GM13976 (cell line): Measurements from ENCODE around the gene SNAP23.

Source experiments
- DNase-seq: peaks from one replicate; pipeline ENCODE4 v3.0.0; 2012; ENCODE audit warnings: low spot score
- in situ Hi-C: fragments of 300-500 bp; cut with MboI; formaldehyde crosslinking; loops from one replicate; pipeline ENCODE4 v1.12.0; 2022; ENCODE audit warnings: low sequenced_read_pairs, mixed read lengths, inconsistent platforms; ENCODE audit not compliant: unreplicated experiment
- TF ChIP-seq, protein P1 (sequence below): IDR thresholded peaks from 2 replicates; pipeline ENCODE4 v1.5.1; 2012; ENCODE audit warnings: borderline replicate concordance, mild to moderate bottlenecking; ENCODE audit not compliant: insufficient read depth; ENCODE audit errors: extremely low read depth, missing control alignments, control extremely low read depth

The SNAP23 gene

GRCh38 chr15:42456531-42456930 lies 38.9 kb upstream of the SNAP23 start:
- DNase-seq, result no peak
- in situ Hi-C loops, result no loop called here
- TF ChIP-seq, protein P1, sequence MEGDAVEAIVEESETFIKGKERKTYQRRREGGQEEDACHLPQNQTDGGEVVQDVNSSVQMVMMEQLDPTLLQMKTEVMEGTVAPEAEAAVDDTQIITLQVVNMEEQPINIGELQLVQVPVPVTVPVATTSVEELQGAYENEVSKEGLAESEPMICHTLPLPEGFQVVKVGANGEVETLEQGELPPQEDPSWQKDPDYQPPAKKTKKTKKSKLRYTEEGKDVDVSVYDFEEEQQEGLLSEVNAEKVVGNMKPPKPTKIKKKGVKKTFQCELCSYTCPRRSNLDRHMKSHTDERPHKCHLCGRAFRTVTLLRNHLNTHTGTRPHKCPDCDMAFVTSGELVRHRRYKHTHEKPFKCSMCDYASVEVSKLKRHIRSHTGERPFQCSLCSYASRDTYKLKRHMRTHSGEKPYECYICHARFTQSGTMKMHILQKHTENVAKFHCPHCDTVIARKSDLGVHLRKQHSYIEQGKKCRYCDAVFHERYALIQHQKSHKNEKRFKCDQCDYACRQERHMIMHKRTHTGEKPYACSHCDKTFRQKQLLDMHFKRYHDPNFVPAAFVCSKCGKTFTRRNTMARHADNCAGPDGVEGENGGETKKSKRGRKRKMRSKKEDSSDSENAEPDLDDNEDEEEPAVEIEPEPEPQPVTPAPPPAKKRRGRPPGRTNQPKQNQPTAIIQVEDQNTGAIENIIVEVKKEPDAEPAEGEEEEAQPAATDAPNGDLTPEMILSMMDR, result no peak

DNA sequence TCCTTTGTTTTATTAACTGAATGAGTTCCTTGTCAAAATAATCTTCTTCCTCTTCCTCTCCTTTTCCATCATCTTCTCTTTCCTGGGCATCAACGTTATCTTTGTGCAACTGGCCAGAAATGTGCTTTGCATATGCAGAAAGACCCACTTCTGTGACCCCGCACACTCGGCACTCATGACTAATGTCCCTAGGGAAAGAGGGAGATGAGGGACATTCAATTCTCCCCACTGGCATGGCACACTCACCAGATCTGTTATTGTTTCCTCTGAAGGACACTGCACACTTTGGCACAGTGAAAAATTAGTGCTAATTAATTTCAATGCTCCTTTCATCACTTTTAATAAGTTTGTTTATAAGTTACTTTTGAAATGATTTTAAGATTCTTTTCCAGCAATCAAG lies 38.5 kb upstream of the SNAP23 start:
- TF ChIP-seq, protein P1, result no peak
- DNase-seq, result no peak
- in situ Hi-C loops, result no loop called here

GRCh38 chr15:42457445-42458442 lies 37.7 kb upstream of the SNAP23 start:
- peak; percentile 42 for DNase-seq
- TF ChIP-seq, protein P1, result no peak
- in situ Hi-C loops, result no loop called here

GRCh38 chr15:42461261-42461660 lies 34.2 kb upstream of the SNAP23 start:
- DNase-seq, result no peak
- in situ Hi-C loops, result no loop called here
- TF ChIP-seq, protein P1, result no peak

GRCh38 chr15:42465520-42466259 lies 29.7 kb upstream of the SNAP23 start:
- DNase-seq, result no peak
- TF ChIP-seq, protein P1, result no peak
- in situ Hi-C loops, result no loop called here

DNA sequence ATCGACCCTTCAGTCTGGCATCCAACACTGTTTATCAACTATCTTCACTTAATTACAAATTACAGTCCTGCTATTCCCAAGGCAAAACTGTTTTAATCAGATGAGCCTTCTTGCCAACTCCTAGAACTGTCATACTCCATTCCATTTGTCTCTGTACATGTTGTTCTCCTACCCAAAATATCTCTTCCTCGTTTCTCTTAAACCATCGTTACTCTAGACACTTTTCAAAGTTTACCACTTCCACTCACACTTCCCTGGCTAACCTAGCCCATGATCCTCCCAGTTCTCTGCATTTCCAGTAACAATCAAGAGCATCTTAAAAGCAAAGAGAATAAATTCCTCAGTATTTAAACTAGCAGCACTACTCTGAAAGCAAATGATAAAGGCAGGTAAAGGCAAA lies 24.4 kb upstream of the SNAP23 start:
- no peak for DNase-seq
- in situ Hi-C loops, result no loop called here
- TF ChIP-seq, protein P1, result no peak
